Ishikawa (cell line): Measurements from ENCODE around the gene RAPGEF2.

ENCODE experiments used
- CEBPB ChIP-seq: IDR thresholded peaks from 2 replicates; pipeline ENCODE4 v1.6.1; 2012
- EP300 ChIP-seq: IDR thresholded peaks from 2 replicates; pipeline ENCODE4 v1.6.1; 2012; ENCODE audit warnings: borderline replicate concordance
- FOXM1 ChIP-seq: IDR thresholded peaks from 2 replicates; pipeline ENCODE4 v1.6.1; 2012; ENCODE audit warnings: low read depth, borderline replicate concordance
- REST ChIP-seq: IDR thresholded peaks from 2 replicates; pipeline ENCODE4 v1.6.1; 2012; ENCODE audit warnings: low read depth, mild to moderate bottlenecking
- TAF1 ChIP-seq: IDR thresholded peaks from 2 replicates; pipeline ENCODE4 v1.6.1; 2012; ENCODE audit warnings: low read depth, mild to moderate bottlenecking
- YY1 ChIP-seq: IDR thresholded peaks from 2 replicates; pipeline ENCODE4 v1.6.1; 2012; ENCODE audit warnings: low read depth

- TF ChIP-seq CEBPB (0 out of 2 replicates have a peak, but pooled peaks have one; percentile 2), FOXM1 (no peak), REST (no peak), YY1 (no peak), TAF1 (no peak), EP300 (no peak)
Observed at GRCh38 chr4:159101988-159102621, 774 bp upstream of the RAPGEF2 start.
